NCI-H2227 (cell line): Measurements from ENCODE around the gene CPNE4.

ENCODE experiments used
- DNase-seq: peaks from one replicate; lab custom pipeline; 2025; ENCODE audit not compliant: unreplicated experiment; lab: John Stamatoyannopoulos, UW

Gene CPNE4

DNA sequence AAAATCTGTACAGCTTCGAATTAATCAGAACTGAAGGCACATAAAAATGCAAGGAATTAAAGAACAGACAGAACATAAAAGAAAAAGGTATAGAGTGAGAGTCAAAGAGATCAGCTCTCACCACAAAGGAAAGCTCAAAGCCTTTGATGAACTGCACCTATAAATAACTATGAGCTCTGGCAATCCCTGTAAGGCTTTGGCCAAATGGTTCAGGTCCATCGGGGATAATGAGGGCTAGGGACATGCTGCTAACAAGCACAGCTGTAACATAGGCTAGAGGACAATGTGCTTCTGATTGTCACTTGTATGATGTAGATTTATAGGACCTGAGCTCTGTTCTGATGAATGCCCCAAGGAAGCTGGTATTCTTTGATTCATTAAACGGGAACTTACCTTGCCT, 418.1 kb downstream of the CPNE4 start:
- DNase-seq, result no peak

GRCh38 chr3:131612745-131613144, 422.1 kb downstream of the CPNE4 start:
- no peak for DNase-seq

- DNase-seq, result no peak
Measured at GRCh38 chr3:131610174-131610573, 424.6 kb downstream of the CPNE4 start.

DNA sequence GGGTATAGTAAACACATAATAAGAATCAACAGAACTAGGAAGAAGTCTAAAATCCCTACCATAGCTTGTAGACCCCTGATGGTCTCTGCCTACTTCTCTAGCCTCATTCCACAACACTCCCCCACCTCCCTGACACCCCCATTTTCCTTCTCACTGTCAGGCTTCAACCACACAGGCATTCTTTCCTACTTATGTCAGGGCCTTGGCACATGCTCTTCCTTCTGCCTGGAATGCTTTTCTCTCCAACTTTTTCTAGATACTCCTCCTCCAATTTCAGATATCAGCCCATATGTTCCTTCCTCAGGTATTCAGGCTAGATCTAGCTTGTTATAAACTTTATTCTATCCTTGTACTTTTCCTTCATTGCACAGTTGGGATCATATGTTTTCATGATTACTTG, 426.1 kb downstream of the CPNE4 start:
- DNase-seq, result no peak

DNA sequence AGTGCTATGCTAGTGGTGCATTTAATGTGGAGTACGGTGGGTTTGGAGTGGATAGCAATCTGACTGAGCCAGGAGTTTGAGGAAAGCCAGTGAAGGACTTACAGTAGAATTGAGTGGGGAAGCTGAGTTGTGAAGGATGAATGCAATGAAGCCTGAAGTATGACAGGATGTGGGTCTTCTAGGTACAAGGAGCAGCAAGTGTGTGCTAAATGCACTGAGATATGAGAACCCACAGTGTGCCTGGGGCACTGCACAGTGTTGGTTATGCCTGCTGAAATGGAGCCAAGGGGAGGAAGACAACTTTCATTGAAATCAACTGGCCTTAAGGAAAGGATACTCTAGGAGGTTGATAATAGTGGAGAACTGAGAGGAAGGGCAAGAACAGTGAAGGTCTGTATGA, 426.5 kb downstream of the CPNE4 start:
- DNase-seq, result no peak

DNA sequence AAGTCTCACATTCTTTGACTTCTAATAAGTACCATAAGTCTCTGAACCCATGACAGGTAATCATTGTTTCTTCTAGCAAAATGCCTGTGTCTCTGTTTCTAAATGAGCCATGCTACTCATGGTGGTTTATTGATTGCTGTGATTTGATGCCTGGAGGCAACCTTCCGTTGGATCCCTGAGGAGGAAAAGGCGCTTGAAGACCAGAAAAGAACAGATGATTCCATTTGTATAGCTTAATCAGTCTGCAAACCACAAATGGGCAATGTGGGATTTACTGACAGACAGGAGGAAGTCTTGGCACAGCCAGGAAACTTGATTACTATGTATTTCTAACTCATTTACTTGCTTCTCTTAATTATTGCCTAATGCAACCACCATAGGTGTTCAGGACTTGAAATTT, 428.9 kb downstream of the CPNE4 start:
- DNase-seq, result no peak

GRCh38 chr3:131602011-131602779, 432.6 kb downstream of the CPNE4 start:
- peak; percentile 19 for DNase-seq

GRCh38 chr3:131597816-131598215, 437.0 kb downstream of the CPNE4 start:
- no peak for DNase-seq

DNA sequence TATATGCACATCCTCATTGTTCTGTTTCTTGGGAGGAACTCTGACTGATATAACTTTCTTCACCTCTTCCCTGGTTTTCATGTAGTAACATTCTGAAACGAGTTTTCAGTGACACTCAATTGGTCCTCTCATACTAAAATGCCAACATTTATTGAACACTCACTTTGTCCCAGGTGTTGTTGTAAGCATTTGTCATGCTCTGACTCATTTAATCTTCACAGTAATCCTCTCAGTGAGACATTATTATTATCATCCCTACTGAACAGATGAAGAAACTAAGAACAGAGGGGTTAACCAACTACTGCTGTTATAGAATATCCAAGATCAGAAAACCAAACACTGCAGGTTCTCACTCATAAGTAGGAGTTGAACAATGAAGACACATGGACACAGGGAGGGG, 437.9 kb downstream of the CPNE4 start:
- no peak for DNase-seq

- no peak for DNase-seq
Measured at GRCh38 chr3:131591394-131592014, 443.3 kb downstream of the CPNE4 start.

DNA sequence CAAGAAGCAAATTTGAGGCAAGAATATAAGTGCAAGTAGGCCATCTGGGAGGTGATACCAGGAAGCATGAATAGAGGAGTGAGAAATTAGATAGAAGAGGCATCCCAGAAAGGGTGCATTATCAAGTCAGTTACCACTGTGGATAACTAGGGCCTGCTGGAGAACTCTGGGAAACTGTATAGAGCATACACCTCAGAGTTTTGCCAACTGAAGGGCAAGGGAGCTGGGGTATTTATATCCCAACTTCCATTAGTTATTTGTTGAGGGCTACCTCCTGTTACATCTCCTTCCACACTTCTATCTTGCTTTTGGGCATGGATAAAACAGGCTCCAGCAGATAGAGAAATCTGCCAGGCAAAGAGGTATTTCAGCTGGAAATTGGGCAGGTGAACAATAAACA, 448.5 kb downstream of the CPNE4 start:
- no peak for DNase-seq

DNA sequence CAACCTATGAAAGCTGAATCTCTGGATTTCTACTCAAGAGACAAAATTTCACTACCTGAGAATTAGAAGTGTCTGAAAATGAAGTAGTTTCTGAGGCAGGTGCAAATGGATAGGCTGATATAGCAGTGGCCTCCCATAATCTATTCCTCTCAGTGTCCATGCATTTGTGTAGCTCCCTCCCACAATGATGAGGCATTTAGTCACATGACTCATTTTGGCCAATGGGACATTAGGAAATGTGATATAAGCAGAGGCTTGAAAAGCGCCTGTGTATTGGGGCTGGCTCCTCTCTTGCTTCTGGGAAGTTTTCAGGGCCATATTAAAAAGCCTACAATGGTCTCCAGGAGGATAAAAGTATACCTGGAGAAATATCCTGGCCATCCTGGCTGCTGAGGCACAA, 452.4 kb downstream of the CPNE4 start:
- no peak for DNase-seq

DNA sequence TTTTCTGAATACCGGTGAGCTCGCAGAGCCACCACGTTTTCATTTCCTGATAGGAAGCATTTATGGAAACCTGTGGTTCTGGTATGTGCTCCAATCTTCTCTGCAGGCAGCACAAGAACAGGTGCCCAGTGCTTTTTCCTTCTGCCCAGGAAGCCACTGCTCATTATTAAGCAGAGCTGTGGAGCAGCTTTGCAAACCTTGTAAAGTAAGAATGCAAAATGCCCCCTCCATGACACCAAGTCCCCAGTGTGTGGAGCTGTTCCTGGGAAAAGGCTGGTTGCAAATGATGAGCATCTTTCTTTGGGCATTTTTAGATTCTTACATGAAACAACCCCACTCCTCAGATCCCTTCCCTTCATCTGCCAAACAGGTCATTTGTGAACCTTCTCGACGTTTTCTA, 466.4 kb downstream of the CPNE4 start:
- no peak for DNase-seq

- no peak for DNase-seq
Measured at GRCh38 chr3:131564812-131565211, 470.0 kb downstream of the CPNE4 start.

- DNase-seq, result no peak
Measured at GRCh38 chr3:131561511-131561910, 473.3 kb downstream of the CPNE4 start.

GRCh38 chr3:131560795-131561194, 474.0 kb downstream of the CPNE4 start:
- DNase-seq, result no peak

GRCh38 chr3:131555456-131555855, 479.4 kb downstream of the CPNE4 start:
- DNase-seq, result no peak

DNA sequence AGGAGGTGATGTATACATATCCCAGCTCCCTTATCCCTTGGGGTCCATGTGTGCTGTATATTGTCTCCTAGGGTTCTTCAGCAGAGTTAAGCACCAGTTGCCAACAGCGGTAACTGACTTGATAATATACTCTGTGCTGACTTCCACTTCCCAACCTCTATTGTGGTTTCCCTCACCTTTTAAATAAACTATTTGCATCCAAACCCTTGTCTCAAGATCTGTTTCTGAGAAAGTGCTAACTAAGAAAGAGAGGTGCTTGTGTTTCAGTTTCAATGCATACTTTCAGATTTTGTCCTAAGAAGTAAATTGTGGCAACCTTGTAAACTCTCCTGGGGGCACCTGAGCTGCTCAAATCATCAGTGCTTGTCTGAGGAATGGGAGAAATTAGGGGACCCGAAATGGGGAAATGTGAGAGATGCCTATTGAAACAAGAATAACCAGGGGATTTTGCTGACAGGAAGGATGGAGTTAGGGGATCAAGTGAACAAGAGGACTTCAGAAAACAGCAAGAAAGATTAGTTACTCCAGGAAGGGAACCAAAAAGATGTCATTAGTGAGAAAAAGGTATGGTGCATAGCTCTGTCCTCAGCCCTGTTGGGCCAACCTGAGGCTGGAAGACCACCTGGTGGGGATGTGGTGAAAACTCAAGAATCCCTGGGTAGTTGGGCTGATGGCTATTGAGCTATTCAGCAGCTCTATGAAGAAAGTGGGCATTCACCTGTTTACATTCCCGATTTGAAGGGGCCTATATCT, 481.1 kb downstream of the CPNE4 start:
- no peak for DNase-seq

- no peak for DNase-seq
Measured at GRCh38 chr3:131551761-131552160, 483.1 kb downstream of the CPNE4 start.

DNA sequence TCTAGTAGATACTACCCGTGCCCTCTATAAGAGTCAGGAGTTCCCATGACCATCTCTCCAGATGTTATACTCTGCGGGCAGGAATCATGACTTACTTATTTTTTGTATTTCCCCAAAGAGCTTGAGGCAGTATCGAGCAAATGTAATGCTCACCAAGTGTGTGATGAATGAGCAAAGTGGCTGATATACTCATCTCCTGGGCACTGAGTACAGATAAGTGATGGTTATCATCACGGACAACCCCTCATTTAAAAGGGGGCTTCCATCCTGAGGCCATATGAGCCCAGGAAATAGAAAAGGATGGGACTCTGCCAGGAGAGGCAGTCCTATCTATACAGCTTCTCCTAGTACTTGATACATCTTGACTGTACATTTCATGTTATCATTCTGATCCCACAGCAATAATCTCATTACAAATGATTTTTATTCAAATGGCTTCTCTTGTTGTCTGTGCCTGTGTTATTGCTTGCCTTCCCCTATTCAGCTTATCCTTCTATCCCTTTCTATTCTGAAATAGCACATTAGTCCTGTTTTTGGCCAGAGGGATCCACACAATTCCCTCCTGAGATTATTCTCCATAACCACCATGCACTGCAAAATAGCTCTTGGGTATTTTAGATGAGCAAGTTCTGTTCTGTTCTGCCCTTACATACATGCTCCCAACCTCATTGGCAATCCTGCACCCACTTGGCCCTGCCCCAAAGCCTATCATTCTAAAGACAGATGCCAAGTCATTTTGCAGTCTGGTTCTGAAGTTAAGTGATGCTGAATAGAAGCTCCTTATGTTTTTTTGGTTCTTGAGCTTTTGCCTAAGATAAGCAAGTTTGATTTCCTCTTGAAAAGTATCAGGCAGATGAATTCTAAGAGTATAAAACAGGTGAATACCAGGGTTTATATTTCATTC, 484.0 kb downstream of the CPNE4 start:
- no peak for DNase-seq

DNA sequence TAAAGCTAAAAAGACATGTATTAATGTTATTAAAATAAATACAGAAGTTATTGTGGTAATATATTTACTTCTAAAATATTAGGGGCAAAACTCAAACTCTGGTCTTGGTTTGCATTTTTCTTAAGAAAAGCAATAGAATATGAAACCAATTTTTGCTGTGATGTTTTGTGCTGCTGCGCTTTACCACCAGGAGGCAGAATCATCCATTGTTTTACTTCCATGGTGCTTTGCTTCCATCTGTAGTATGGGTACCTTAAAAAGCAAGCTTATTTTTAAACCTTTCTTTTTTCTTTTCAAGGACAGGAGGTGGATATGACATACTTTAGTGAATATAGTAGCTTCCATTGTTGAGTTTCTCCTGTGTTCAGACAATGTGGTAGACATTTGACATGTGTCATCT, 485.5 kb downstream of the CPNE4 start:
- no peak for DNase-seq
